ENCODE data around the gene HSD11B2.

Gene HSD11B2

GRCh38 chr16:67429053-67429798, 1.7 kb upstream of the HSD11B2 start:
- H3K27ac ChIP-seq (ENCODE audit: poor library complexity, severe bottlenecking): no peak overlapping the region
- DNase-seq (ENCODE audit: low spot score) (no peak), ATAC-seq (ENCODE audit: low read depth) (no peak)
- no peaks in the 10 kb centered on the region for H3K36me3 ChIP-seq (ENCODE audit: low read depth)
- no peak for TF ChIP-seq CTCF (IDR thresholded peaks at IDR 0.05; ENCODE audit: poor library complexity, severe bottlenecking)
- H3K4me1 ChIP-seq (ENCODE audit: insufficient read depth, poor library complexity, severe bottlenecking): no peaks in the 10 kb centered on the region
- no peaks in the 10 kb centered on the region for H3K9me3 ChIP-seq (ENCODE audit: severe bottlenecking)
- peaks cover 4% of the 10 kb centered on the region for H3K27me3 ChIP-seq (ENCODE audit: insufficient read depth, poor library complexity, severe bottlenecking)
- no peak overlapping the region for H3K4me3 ChIP-seq (ENCODE audit: severe bottlenecking)

- H3K36me3 ChIP-seq (ENCODE audit: low read depth): no peaks in the 10 kb centered on the region
- no peaks in the 10 kb centered on the region for H3K4me1 ChIP-seq (ENCODE audit: insufficient read depth, poor library complexity, severe bottlenecking)
- H3K9me3 ChIP-seq (ENCODE audit: severe bottlenecking): no peaks in the 10 kb centered on the region
- H3K4me3 ChIP-seq (ENCODE audit: severe bottlenecking): peak overlapping the region; percentile 41
- peaks cover 4% of the 10 kb centered on the region for H3K27me3 ChIP-seq (ENCODE audit: insufficient read depth, poor library complexity, severe bottlenecking)
- DNase-seq (ENCODE audit: low spot score) (no peak), ATAC-seq (ENCODE audit: low read depth) (no peak)
- no peak overlapping the region for H3K27ac ChIP-seq (ENCODE audit: poor library complexity, severe bottlenecking)
- no peak for TF ChIP-seq CTCF (IDR thresholded peaks at IDR 0.05; ENCODE audit: poor library complexity, severe bottlenecking)
Measured at GRCh38 chr16:67429799-67430503, 970 bp upstream of the HSD11B2 start.

GRCh38 chr16:67430504-67430976, 381 bp upstream of the HSD11B2 start:
- Histone ChIP-seq H3K4me1 (ENCODE audit: insufficient read depth, poor library complexity, severe bottlenecking) (no peaks in the 10 kb centered on the region), H3K36me3 (ENCODE audit: low read depth) (no peaks in the 10 kb centered on the region), H3K9me3 (ENCODE audit: severe bottlenecking) (no peaks in the 10 kb centered on the region), H3K4me3 (ENCODE audit: severe bottlenecking) (peak overlapping the region; percentile 41), H3K27me3 (ENCODE audit: insufficient read depth, poor library complexity, severe bottlenecking) (peaks cover 4% of the 10 kb centered on the region), H3K27ac (ENCODE audit: poor library complexity, severe bottlenecking) (no peak overlapping the region)
- DNase-seq (ENCODE audit: low spot score) (no peak), ATAC-seq (ENCODE audit: low read depth) (peak; percentile 23)
- TF ChIP-seq CTCF (IDR thresholded peaks at IDR 0.05; ENCODE audit: poor library complexity, severe bottlenecking): no peak

GRCh38 chr16:67431775-67432505, 1.0 kb downstream of the HSD11B2 start:
- Histone ChIP-seq H3K27ac (ENCODE audit: poor library complexity, severe bottlenecking) (no peak overlapping the region), H3K4me3 (ENCODE audit: severe bottlenecking) (peak overlapping the region; percentile 41), H3K36me3 (ENCODE audit: low read depth) (no peaks in the 10 kb centered on the region), H3K27me3 (ENCODE audit: insufficient read depth, poor library complexity, severe bottlenecking) (peaks cover 4% of the 10 kb centered on the region), H3K9me3 (ENCODE audit: severe bottlenecking) (no peaks in the 10 kb centered on the region), H3K4me1 (ENCODE audit: insufficient read depth, poor library complexity, severe bottlenecking) (no peaks in the 10 kb centered on the region)
- ATAC-seq (ENCODE audit: low read depth) (no peak), DNase-seq (ENCODE audit: low spot score) (no peak)
- no peak for TF ChIP-seq CTCF (IDR thresholded peaks at IDR 0.05; ENCODE audit: poor library complexity, severe bottlenecking)

Measured in RWPE2 (cell line).